ENCODE results near the gene KDM1A.

The KDM1A gene

DNA sequence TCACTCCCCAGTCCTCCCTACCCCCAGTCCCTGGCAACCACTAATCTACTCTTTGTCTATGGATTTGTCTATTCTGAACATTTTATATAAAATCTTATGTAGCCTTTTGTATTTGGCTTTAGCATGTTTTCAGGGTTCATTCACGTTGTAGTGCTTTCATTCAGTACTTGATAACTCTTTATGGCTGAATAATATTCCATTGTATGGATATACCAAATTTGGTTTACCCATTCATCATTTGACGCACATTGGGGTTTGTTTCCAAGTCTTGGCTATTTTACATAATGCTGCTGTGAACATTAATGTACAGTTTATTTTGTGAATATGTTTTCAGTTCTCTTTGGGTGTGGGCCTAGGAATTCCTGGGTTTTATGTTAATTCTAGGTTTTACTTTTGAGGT is 2.6 kb downstream of the KDM1A start:
- Histone ChIP-seq H3K4me3 (replicated peaks; ENCODE audit: insufficient read depth, low read length) (no peak overlapping the region), H3K27ac (replicated peaks) (no peak overlapping the region), H3K27me3 (ENCODE audit: insufficient read depth, poor library complexity, severe bottlenecking) (no peaks in the 10 kb centered on the region)
- no peak for DNase-seq (ENCODE audit: low read depth in 1 of 2, low spot score in 1 of 2)
- no peak for TF ChIP-seq POLR2AphosphoS5 (IDR thresholded peaks at IDR 0.05; ENCODE audit: low read depth)

DNA sequence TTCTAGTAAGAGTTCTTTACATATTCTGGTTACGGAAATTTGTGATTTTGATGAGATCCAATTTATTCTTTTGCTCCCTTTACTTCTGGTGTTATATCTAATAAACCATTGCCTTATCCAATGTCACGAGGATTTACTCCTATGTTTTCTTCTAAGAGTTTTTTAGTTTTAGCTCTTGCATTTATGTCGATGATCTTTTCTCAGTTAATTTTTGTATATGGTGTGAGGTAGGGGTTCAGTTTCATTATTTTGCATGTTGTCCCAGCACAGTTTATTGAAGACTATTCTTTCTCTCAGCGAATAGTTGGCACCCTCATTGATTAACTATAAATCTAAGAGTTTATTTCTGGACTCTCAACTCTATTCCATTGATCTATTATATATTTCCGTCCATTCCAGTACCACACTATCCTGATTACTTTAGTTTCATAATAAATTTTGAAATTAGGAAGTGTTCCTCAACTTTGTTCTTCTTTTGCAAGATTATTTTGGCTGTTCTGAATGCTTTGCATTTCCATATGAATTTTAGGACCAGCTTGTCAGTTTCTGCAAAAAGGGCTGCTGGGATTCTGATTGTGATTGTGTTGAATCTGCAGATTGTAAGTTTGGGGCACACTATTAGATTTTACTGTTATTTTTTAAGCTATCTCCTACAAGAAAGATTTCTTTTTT is 4.0 kb downstream of the KDM1A start:
- DNase-seq (ENCODE audit: low read depth in 1 of 2, low spot score in 1 of 2), result no peak
- Histone ChIP-seq H3K27ac (replicated peaks) (no peak overlapping the region), H3K4me3 (replicated peaks; ENCODE audit: insufficient read depth, low read length) (no peak overlapping the region), H3K27me3 (ENCODE audit: insufficient read depth, poor library complexity, severe bottlenecking) (no peaks in the 10 kb centered on the region)
- TF ChIP-seq, protein P1, sequence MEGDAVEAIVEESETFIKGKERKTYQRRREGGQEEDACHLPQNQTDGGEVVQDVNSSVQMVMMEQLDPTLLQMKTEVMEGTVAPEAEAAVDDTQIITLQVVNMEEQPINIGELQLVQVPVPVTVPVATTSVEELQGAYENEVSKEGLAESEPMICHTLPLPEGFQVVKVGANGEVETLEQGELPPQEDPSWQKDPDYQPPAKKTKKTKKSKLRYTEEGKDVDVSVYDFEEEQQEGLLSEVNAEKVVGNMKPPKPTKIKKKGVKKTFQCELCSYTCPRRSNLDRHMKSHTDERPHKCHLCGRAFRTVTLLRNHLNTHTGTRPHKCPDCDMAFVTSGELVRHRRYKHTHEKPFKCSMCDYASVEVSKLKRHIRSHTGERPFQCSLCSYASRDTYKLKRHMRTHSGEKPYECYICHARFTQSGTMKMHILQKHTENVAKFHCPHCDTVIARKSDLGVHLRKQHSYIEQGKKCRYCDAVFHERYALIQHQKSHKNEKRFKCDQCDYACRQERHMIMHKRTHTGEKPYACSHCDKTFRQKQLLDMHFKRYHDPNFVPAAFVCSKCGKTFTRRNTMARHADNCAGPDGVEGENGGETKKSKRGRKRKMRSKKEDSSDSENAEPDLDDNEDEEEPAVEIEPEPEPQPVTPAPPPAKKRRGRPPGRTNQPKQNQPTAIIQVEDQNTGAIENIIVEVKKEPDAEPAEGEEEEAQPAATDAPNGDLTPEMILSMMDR (IDR thresholded peaks at IDR 0.05; ENCODE audit: insufficient read depth, low read length), result no peak
- TF ChIP-seq, protein P2, sequence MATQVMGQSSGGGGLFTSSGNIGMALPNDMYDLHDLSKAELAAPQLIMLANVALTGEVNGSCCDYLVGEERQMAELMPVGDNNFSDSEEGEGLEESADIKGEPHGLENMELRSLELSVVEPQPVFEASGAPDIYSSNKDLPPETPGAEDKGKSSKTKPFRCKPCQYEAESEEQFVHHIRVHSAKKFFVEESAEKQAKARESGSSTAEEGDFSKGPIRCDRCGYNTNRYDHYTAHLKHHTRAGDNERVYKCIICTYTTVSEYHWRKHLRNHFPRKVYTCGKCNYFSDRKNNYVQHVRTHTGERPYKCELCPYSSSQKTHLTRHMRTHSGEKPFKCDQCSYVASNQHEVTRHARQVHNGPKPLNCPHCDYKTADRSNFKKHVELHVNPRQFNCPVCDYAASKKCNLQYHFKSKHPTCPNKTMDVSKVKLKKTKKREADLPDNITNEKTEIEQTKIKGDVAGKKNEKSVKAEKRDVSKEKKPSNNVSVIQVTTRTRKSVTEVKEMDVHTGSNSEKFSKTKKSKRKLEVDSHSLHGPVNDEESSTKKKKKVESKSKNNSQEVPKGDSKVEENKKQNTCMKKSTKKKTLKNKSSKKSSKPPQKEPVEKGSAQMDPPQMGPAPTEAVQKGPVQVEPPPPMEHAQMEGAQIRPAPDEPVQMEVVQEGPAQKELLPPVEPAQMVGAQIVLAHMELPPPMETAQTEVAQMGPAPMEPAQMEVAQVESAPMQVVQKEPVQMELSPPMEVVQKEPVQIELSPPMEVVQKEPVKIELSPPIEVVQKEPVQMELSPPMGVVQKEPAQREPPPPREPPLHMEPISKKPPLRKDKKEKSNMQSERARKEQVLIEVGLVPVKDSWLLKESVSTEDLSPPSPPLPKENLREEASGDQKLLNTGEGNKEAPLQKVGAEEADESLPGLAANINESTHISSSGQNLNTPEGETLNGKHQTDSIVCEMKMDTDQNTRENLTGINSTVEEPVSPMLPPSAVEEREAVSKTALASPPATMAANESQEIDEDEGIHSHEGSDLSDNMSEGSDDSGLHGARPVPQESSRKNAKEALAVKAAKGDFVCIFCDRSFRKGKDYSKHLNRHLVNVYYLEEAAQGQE (IDR thresholded peaks at IDR 0.05; ENCODE audit: insufficient replicate concordance, low read depth), result no peak
- TF ChIP-seq GABPA (IDR thresholded peaks at IDR 0.05; ENCODE audit: low read depth) (no peak), POLR2AphosphoS5 (IDR thresholded peaks at IDR 0.05; ENCODE audit: low read depth) (no peak), SPI1 (IDR thresholded peaks at IDR 0.05; ENCODE audit: borderline replicate concordance, low read depth) (no peak)

DNA sequence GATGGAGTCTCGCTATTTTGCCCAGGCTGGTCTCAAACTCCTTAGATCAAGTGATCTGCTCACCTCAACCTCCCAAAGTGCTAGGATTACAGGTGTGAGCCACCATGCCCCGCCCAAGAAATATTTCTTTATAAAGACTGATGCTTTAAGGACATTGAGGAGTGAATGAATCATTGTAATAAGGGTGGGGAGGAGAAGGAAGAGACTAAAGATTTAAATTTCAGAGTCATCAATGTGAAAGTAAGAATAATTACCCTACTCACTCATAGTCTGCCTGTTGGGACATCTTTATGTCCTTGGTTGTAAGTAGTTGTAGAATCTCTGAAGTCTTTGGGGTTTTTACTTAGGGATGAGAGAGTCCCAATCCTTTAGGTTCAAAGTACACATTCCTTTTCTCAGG is 7.3 kb downstream of the KDM1A start:
- Histone ChIP-seq H3K27ac (replicated peaks) (no peak overlapping the region), H3K4me3 (replicated peaks; ENCODE audit: insufficient read depth, low read length) (no peak overlapping the region), H3K27me3 (ENCODE audit: insufficient read depth, poor library complexity, severe bottlenecking) (no peaks in the 10 kb centered on the region)
- no peak for DNase-seq (ENCODE audit: low read depth in 1 of 2, low spot score in 1 of 2)
- TF ChIP-seq, protein P2 (IDR thresholded peaks at IDR 0.05; ENCODE audit: insufficient replicate concordance, low read depth), result no peak
- TF ChIP-seq GABPA (IDR thresholded peaks at IDR 0.05; ENCODE audit: low read depth), result no peak
- no peak for TF ChIP-seq POLR2AphosphoS5 (IDR thresholded peaks at IDR 0.05; ENCODE audit: low read depth)
- TF ChIP-seq, protein P1 (IDR thresholded peaks at IDR 0.05; ENCODE audit: insufficient read depth, low read length), result no peak
- no peak for TF ChIP-seq SPI1 (IDR thresholded peaks at IDR 0.05; ENCODE audit: borderline replicate concordance, low read depth)

GRCh38 chr1:23027352-23027907 is 8.2 kb downstream of the KDM1A start:
- no peak for DNase-seq (ENCODE audit: low read depth in 1 of 2, low spot score in 1 of 2)
- H3K27ac ChIP-seq (replicated peaks), result no peak overlapping the region
- no peak overlapping the region for H3K4me3 ChIP-seq (replicated peaks; ENCODE audit: insufficient read depth, low read length)
- TF ChIP-seq SPI1 (IDR thresholded peaks at IDR 0.05; ENCODE audit: borderline replicate concordance, low read depth) (no peak), POLR2AphosphoS5 (IDR thresholded peaks at IDR 0.05; ENCODE audit: low read depth) (no peak)
- TF ChIP-seq, protein P2 (IDR thresholded peaks at IDR 0.05; ENCODE audit: insufficient replicate concordance, low read depth), result no peak
- H3K27me3 ChIP-seq (ENCODE audit: insufficient read depth, poor library complexity, severe bottlenecking), result no peaks in the 10 kb centered on the region
